ENCODE data around the gene KMT2E.
A peak's percentile ranks its signal among the peaks of the same experiment; 100 is the strongest.
"Not testable (repeated sequence)": the region's sequence is repeated elsewhere in the genome, so short reads cannot be mapped to it uniquely, and the experiment has no call there.

The KMT2E gene

GRCh38 chr7:105013816-105014692 is at the start of gene KMT2E:
Gene KMT2E (plus strand): TSS chr7:105014205. CDS start chr7:105040953, 26,748 bp downstream.
- peak; percentile 75 for DNase-seq (ENCODE audit: low read depth)

GRCh38 chr7:104964626-104965236 is 49.3 kb upstream of the KMT2E start:
- DNase-seq (ENCODE audit: low read depth) = no peak

- DNase-seq (ENCODE audit: low read depth) = no peak
Measured at GRCh38 chr7:104966022-104966421, 48.0 kb upstream of the KMT2E start.

- DNase-seq (ENCODE audit: low read depth) = peak; percentile 81
Measured at GRCh38 chr7:104967088-104967487, 46.9 kb upstream of the KMT2E start.

- peak; percentile 77 for DNase-seq (ENCODE audit: low read depth)
Measured at GRCh38 chr7:104967595-104967994, 46.4 kb upstream of the KMT2E start.

GRCh38 chr7:104968648-104969047 is 45.4 kb upstream of the KMT2E start:
- no peak for DNase-seq (ENCODE audit: low read depth)

GRCh38 chr7:104969183-104969582 is 44.8 kb upstream of the KMT2E start:
- DNase-seq (ENCODE audit: low read depth) = no peak

- no peak for DNase-seq (ENCODE audit: low read depth)
Measured at GRCh38 chr7:104971290-104972071, 42.5 kb upstream of the KMT2E start.

GRCh38 chr7:104972500-104972899 is 41.5 kb upstream of the KMT2E start:
- DNase-seq (ENCODE audit: low read depth) = no peak

- DNase-seq (ENCODE audit: low read depth) = no peak
Measured at GRCh38 chr7:104973227-104973626, 40.8 kb upstream of the KMT2E start.

GRCh38 chr7:104973909-104974415 is 40.0 kb upstream of the KMT2E start:
- DNase-seq (ENCODE audit: low read depth) = peak; percentile 57

GRCh38 chr7:104975553-104975952 is 38.5 kb upstream of the KMT2E start:
- DNase-seq (ENCODE audit: low read depth) = not testable (repeated sequence)

GRCh38 chr7:104976966-104977636 is 36.9 kb upstream of the KMT2E start:
- DNase-seq (ENCODE audit: low read depth) = no peak

GRCh38 chr7:104978460-104978859 is 35.5 kb upstream of the KMT2E start:
- DNase-seq (ENCODE audit: low read depth) = no peak

GRCh38 chr7:104979167-104979841 is 34.7 kb upstream of the KMT2E start:
- peak; percentile 96 for DNase-seq (ENCODE audit: low read depth)

- DNase-seq (ENCODE audit: low read depth) = no peak
Measured at GRCh38 chr7:104980440-104980839, 33.6 kb upstream of the KMT2E start.

- peak; percentile 53 for DNase-seq (ENCODE audit: low read depth)
Measured at GRCh38 chr7:104980841-104981671, 32.9 kb upstream of the KMT2E start.

GRCh38 chr7:104981672-104982037 is 32.4 kb upstream of the KMT2E start:
- DNase-seq (ENCODE audit: low read depth) = no peak

- peak; percentile 60 for DNase-seq (ENCODE audit: low read depth)
Measured at GRCh38 chr7:104982308-104983075, 31.5 kb upstream of the KMT2E start.
